UCSD-AML1 (cell line): Measurements from ENCODE around the gene NCF2.
A peak's percentile ranks its signal among the peaks of the same experiment; 100 is the strongest.
"Not testable (repeated sequence)": the region's sequence is repeated elsewhere in the genome, so short reads cannot be mapped to it uniquely, and the experiment has no call there.

Source experiments
- DNase-seq: peaks from one replicate; lab custom pipeline; 2025; ENCODE audit not compliant: unreplicated experiment; lab: John Stamatoyannopoulos, UW

NCF2 gene

GRCh38 chr1:183590244-183591191 is at the start of gene NCF2:
Gene NCF2, minus strand, starts transcription at chr1:183590459. Its CDS starts 130 bp downstream, at chr1:183590329.
- DNase-seq, result peak; percentile 51

GRCh38 chr1:183638649-183639387 is 48.6 kb upstream of the NCF2 start:
- no peak for DNase-seq

- no peak for DNase-seq
These were observed 46.5 kb upstream of the NCF2 start for GRCh38 chr1:183636783-183637182.

- no peak for DNase-seq
These were observed 46.0 kb upstream of the NCF2 start for GRCh38 chr1:183636334-183636682.

- peak; percentile 99 for DNase-seq
These were observed 45.5 kb upstream of the NCF2 start, which contains the start of gene ARPC5 for GRCh38 chr1:183635606-183636333. Gene ARPC5, minus strand, starts transcription at chr1:183635783. Its CDS starts 124 bp downstream, at chr1:183635659.

- DNase-seq, result peak; percentile 48
These were observed 44.9 kb upstream of the NCF2 start for GRCh38 chr1:183635099-183635605.

- DNase-seq, result no peak
These were observed 44.3 kb upstream of the NCF2 start for GRCh38 chr1:183634429-183635065.

GRCh38 chr1:183633676-183634343 is 43.6 kb upstream of the NCF2 start:
- no peak for DNase-seq

GRCh38 chr1:183632964-183633363 is 42.7 kb upstream of the NCF2 start:
- DNase-seq, result no peak

GRCh38 chr1:183632114-183632513 is 41.9 kb upstream of the NCF2 start:
- no peak for DNase-seq

- no peak for DNase-seq
These were observed 40.5 kb upstream of the NCF2 start for GRCh38 chr1:183630748-183631147.

- no peak for DNase-seq
These were observed 38.3 kb upstream of the NCF2 start for GRCh38 chr1:183628537-183628936.

GRCh38 chr1:183626236-183626635 is 36.0 kb upstream of the NCF2 start:
- DNase-seq, result not testable (repeated sequence)

GRCh38 chr1:183622884-183623785 is 32.9 kb upstream of the NCF2 start:
- peak; percentile 37 for DNase-seq

GRCh38 chr1:183622013-183622412 is 31.8 kb upstream of the NCF2 start:
- DNase-seq, result no peak

- DNase-seq, result no peak
These were observed 30.1 kb upstream of the NCF2 start for GRCh38 chr1:183620311-183620710.

GRCh38 chr1:183619781-183620180 is 29.5 kb upstream of the NCF2 start:
- no peak for DNase-seq

- not testable (repeated sequence) for DNase-seq
These were observed 27.9 kb upstream of the NCF2 start for GRCh38 chr1:183618202-183618601.

GRCh38 chr1:183612975-183613374 is 22.7 kb upstream of the NCF2 start:
- not testable (repeated sequence) for DNase-seq
